ENCODE data around the gene GHDC.

The GHDC gene

GRCh38 chr17:42233994-42234393 is 39.7 kb upstream of the GHDC start:
- TF ChIP-seq CTCF (IDR thresholded peaks at IDR 0.05; ENCODE audit: extremely low read depth, insufficient read depth, missing control alignments), result no peak
- in situ Hi-C loops (cut with MboI; ENCODE audit: low pct_unique_long_range_greater_than_20kb, low sequenced_read_pairs, unreplicated experiment), result no loop called here

GRCh38 chr17:42233156-42233555 is 38.9 kb upstream of the GHDC start:
- in situ Hi-C loops (cut with MboI; ENCODE audit: low pct_unique_long_range_greater_than_20kb, low sequenced_read_pairs, unreplicated experiment), result no loop called here
- no peak for TF ChIP-seq CTCF (IDR thresholded peaks at IDR 0.05; ENCODE audit: extremely low read depth, insufficient read depth, missing control alignments)

More at GRCh38 chr17:42233994-42234393, 39.7 kb upstream of the GHDC start:
- no peak for DNase-seq (ENCODE audit: low spot score)

GRCh38 chr17:42230225-42230624 is 35.9 kb upstream of the GHDC start:
- in situ Hi-C loops (cut with MboI; ENCODE audit: low pct_unique_long_range_greater_than_20kb, low sequenced_read_pairs, unreplicated experiment), result no loop called here
- DNase-seq (ENCODE audit: low spot score), result no peak
- TF ChIP-seq CTCF (IDR thresholded peaks at IDR 0.05; ENCODE audit: extremely low read depth, insufficient read depth, missing control alignments), result no peak

More at GRCh38 chr17:42233156-42233555, 38.9 kb upstream of the GHDC start:
- no peak for DNase-seq (ENCODE audit: low spot score)

GRCh38 chr17:42227849-42228700 is 33.8 kb upstream of the GHDC start:
- no peak for TF ChIP-seq CTCF (IDR thresholded peaks at IDR 0.05; ENCODE audit: extremely low read depth, insufficient read depth, missing control alignments)
- no peak for DNase-seq (ENCODE audit: low spot score)
- in situ Hi-C loops (cut with MboI; ENCODE audit: low pct_unique_long_range_greater_than_20kb, low sequenced_read_pairs, unreplicated experiment), result loop anchor here (10.0 kb wide), 1 partner anchor 277 kb away; no protein-coding TSS in a partner anchor

- in situ Hi-C loops (cut with MboI; ENCODE audit: low pct_unique_long_range_greater_than_20kb, low sequenced_read_pairs, unreplicated experiment), result loop anchor here (10.0 kb wide), 1 partner anchor 279 kb away; no protein-coding TSS in a partner anchor
Measured at GRCh38 chr17:42225646-42226045, 31.4 kb upstream of the GHDC start.

GRCh38 chr17:42224651-42225050 is 30.4 kb upstream of the GHDC start:
- no peak for TF ChIP-seq CTCF (IDR thresholded peaks at IDR 0.05; ENCODE audit: extremely low read depth, insufficient read depth, missing control alignments)
- DNase-seq (ENCODE audit: low spot score), result no peak
- in situ Hi-C loops (cut with MboI; ENCODE audit: low pct_unique_long_range_greater_than_20kb, low sequenced_read_pairs, unreplicated experiment), result loop anchor here (10.0 kb wide), 1 partner anchor 280 kb away; no protein-coding TSS in a partner anchor

More at GRCh38 chr17:42225646-42226045, 31.4 kb upstream of the GHDC start:
- no peak for DNase-seq (ENCODE audit: low spot score)
- TF ChIP-seq CTCF (IDR thresholded peaks at IDR 0.05; ENCODE audit: extremely low read depth, insufficient read depth, missing control alignments), result no peak

Measured in GM13977 (cell line).